ENCODE measurements around the gene KIT. TPM values are rescaled to one million over a fixed set of nuclear protein-coding genes. Genes with fewer than 3 reads are reported as not detected.

Gene KIT
- total and polyA plus RNA-seq, 2 of the 4 experiments (the other 2 are of a cell fraction), result 3.3 to 5.9 TPM

DNA sequence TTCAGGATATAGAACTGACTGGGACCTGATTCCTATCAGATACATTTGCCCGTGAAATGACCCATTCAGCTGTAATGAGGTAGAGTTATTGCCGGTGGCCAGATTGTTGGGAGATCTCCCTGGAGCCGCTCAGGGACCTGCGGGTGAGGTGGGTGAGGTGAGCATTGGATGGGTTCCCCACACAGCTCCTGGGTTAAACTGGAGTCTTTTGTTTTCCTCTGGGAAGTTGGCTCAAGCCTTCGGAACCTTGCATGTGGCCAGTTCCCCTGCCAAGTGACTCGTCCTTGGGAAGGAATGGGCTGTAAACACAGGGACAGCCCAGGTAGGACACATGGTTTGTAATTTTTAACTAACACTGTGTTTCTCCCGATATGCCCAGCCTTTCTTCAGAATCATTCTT, 31.6 kb upstream of the KIT start:
- POLR2A ChIA-PET (ENCODE audit: unreplicated experiment), result no interaction called here
- Histone ChIP-seq H4K8ac (ENCODE audit: low read depth in 2 of 2, low read length in 2 of 2) (no peak overlapping the region), H3K14ac (replicated peaks; ENCODE audit: low read depth, low read length) (no peak overlapping the region), H2AK9ac (replicated peaks; ENCODE audit: low read depth, low read length, poor library complexity) (no peak overlapping the region), H3K36me3 (ENCODE audit: control insufficient read depth, insufficient read depth, low read length) (no peaks in the 10 kb centered on the region), H3K56ac (ENCODE audit: extremely low read depth, insufficient read depth, low read length) (no peak overlapping the region), H2BK5ac (ENCODE audit: low read depth, low read length, poor library complexity, severe bottlenecking) (no peak overlapping the region), H4K5ac (ENCODE audit: low read depth, low read length) (no peak overlapping the region), H2BK15ac (ENCODE audit: low read depth, low read length) (no peak overlapping the region), H3K27ac (ENCODE audit: insufficient read depth, low read length) (no peak overlapping the region), H3K27me3 (ENCODE audit: control insufficient read depth, insufficient read depth, low read length) (peaks cover 16% of the 10 kb centered on the region), H3K4ac (ENCODE audit: low read depth, low read length) (no peak overlapping the region), H4K91ac (ENCODE audit: insufficient read depth, low read depth, low read length) (no peak overlapping the region), H3K79me1 (ENCODE audit: low read depth in 1 of 2, low read length in 2 of 2) (no peaks in the 10 kb centered on the region), H3K4me2 (ENCODE audit: low read depth, low read length) (no peak overlapping the region), H3K23ac (ENCODE audit: low read depth, low read length) (no peak overlapping the region), H3K9me3 (ENCODE audit: control insufficient read depth, insufficient read depth, low read length) (no peaks in the 10 kb centered on the region), H3K9ac (ENCODE audit: low read depth, low read length) (no peak overlapping the region), H2BK120ac (ENCODE audit: low read depth, low read length) (no peak overlapping the region), H4K20me1 (ENCODE audit: insufficient read depth, low read length) (no peaks in the 10 kb centered on the region), H3K18ac (ENCODE audit: low read depth, low read length) (no peak overlapping the region), H2AK5ac (ENCODE audit: low read depth, low read length) (no peak overlapping the region), H3K9me1 (ENCODE audit: insufficient read depth, low read length) (no peaks in the 10 kb centered on the region), H3K4me1 (ENCODE audit: control insufficient read depth, insufficient read depth, low read length) (no peaks in the 10 kb centered on the region), H2AFZ (replicated peaks; ENCODE audit: low read length, poor library complexity) (no peak overlapping the region), H3K4me3 (ENCODE audit: insufficient read depth, low read depth, low read length) (no peak overlapping the region), H2BK20ac (ENCODE audit: low read depth, low read length) (no peak overlapping the region)
- in situ Hi-C loops (cut with MboI; ENCODE audit: low sequenced_read_pairs) (no loop called here), intact Hi-C loops (cut with micrococcal nuclease) (no loop called here), dilution Hi-C loops (cut with HindIII; ENCODE audit: low sequenced_read_pairs, unreplicated experiment) (no loop called here)
- DNase-seq, result no peak
- TF ChIP-seq, protein P1, sequence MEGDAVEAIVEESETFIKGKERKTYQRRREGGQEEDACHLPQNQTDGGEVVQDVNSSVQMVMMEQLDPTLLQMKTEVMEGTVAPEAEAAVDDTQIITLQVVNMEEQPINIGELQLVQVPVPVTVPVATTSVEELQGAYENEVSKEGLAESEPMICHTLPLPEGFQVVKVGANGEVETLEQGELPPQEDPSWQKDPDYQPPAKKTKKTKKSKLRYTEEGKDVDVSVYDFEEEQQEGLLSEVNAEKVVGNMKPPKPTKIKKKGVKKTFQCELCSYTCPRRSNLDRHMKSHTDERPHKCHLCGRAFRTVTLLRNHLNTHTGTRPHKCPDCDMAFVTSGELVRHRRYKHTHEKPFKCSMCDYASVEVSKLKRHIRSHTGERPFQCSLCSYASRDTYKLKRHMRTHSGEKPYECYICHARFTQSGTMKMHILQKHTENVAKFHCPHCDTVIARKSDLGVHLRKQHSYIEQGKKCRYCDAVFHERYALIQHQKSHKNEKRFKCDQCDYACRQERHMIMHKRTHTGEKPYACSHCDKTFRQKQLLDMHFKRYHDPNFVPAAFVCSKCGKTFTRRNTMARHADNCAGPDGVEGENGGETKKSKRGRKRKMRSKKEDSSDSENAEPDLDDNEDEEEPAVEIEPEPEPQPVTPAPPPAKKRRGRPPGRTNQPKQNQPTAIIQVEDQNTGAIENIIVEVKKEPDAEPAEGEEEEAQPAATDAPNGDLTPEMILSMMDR (conservative IDR thresholded peaks at IDR 0.05; ENCODE audit: low read depth, low read length), result no peak
- TF ChIP-seq CEBPB (IDR thresholded peaks at IDR 0.05; ENCODE audit: low read depth, low read length), result no peak
- TF ChIP-seq BHLHE40 (IDR thresholded peaks at IDR 0.05; ENCODE audit: low read depth, low read length), result no peak
- no peak for TF ChIP-seq RAD21 (IDR thresholded peaks at IDR 0.05; ENCODE audit: low read length)
- TF ChIP-seq MAFK (IDR thresholded peaks at IDR 0.05; ENCODE audit: low read depth, low read length), result no peak
- no peak for TF ChIP-seq ELK1 (IDR thresholded peaks at IDR 0.05; ENCODE audit: borderline replicate concordance, low read depth, low read length)
- no peak for TF ChIP-seq SMC3 (IDR thresholded peaks at IDR 0.05; ENCODE audit: low read depth, low read length)
- no peak for TF ChIP-seq MXI1 (IDR thresholded peaks at IDR 0.05; ENCODE audit: borderline replicate concordance, low read depth, low read length)
- TF ChIP-seq USF2 (IDR thresholded peaks at IDR 0.05; ENCODE audit: low read depth, low read length), result no peak
- TF ChIP-seq RCOR1 (IDR thresholded peaks at IDR 0.05; ENCODE audit: insufficient replicate concordance, low read length), result no peak
- 40% methylated on average over 1 of the region's 7 CpGs; no CpG with 5 or more reads in 1 of the 2 experiments for WGBS, 2 experiments (ENCODE audit: extremely low coverage in 2 of 2, insufficient read length in 1 of 2)
- no peak for ATAC-seq (ENCODE audit: low read depth)
- CTCF ChIA-PET, result no interaction called here
- BruUV-seq (replicated peaks), result no TSS peak

Measured in IMR-90 (cell line).